ENCODE measurements around the gene HOXA9.

Gene HOXA9

GRCh38 chr7:27142580-27143022, 22.7 kb downstream of the HOXA9 start:
- DNase-seq (ENCODE audit: low read depth in 2 of 2): no peak

GRCh38 chr7:27141923-27142579, 23.3 kb downstream of the HOXA9 start:
- DNase-seq (ENCODE audit: low read depth in 2 of 2): no peak

GRCh38 chr7:27141137-27141922, 24.0 kb downstream of the HOXA9 start:
- no peak for DNase-seq (ENCODE audit: low read depth in 2 of 2)

GRCh38 chr7:27140126-27140857, 25.0 kb downstream of the HOXA9 start:
- no peak for DNase-seq (ENCODE audit: low read depth in 2 of 2)

- DNase-seq (ENCODE audit: low read depth in 2 of 2): no peak
These were observed 25.8 kb downstream of the HOXA9 start for GRCh38 chr7:27139334-27140125.

- no peak for DNase-seq (ENCODE audit: low read depth in 2 of 2)
These were observed 26.4 kb downstream of the HOXA9 start for GRCh38 chr7:27138985-27139333.

GRCh38 chr7:27138472-27138871, 26.9 kb downstream of the HOXA9 start:
- no peak for DNase-seq (ENCODE audit: low read depth in 2 of 2)

- no peak for DNase-seq (ENCODE audit: low read depth in 2 of 2)
These were observed 27.6 kb downstream of the HOXA9 start for GRCh38 chr7:27137640-27138315.

GRCh38 chr7:27134392-27134791, 30.9 kb downstream of the HOXA9 start:
- no peak for DNase-seq (ENCODE audit: low read depth in 2 of 2)

GRCh38 chr7:27133409-27134231, 31.7 kb downstream of the HOXA9 start:
- DNase-seq (ENCODE audit: low read depth in 2 of 2): no peak

GRCh38 chr7:27132978-27133377, 32.4 kb downstream of the HOXA9 start:
- no peak for DNase-seq (ENCODE audit: low read depth in 2 of 2)

GRCh38 chr7:27132214-27132613, 33.1 kb downstream of the HOXA9 start:
- no peak for DNase-seq (ENCODE audit: low read depth in 2 of 2)

GRCh38 chr7:27131390-27131819, 33.9 kb downstream of the HOXA9 start:
- no peak for DNase-seq (ENCODE audit: low read depth in 2 of 2)

- peak; percentile 27 to 75 for DNase-seq (ENCODE audit: low read depth in 2 of 2)
These were observed 34.6 kb downstream of the HOXA9 start, which contains the start of gene HOXA4 for GRCh38 chr7:27130540-27131389. HOXA4 (minus strand) TSS chr7:27130757; CDS start chr7:27130733, 24 bp downstream.

GRCh38 chr7:27129729-27130539, 35.4 kb downstream of the HOXA9 start:
- DNase-seq (ENCODE audit: low read depth in 2 of 2): no peak

GRCh38 chr7:27128776-27129728, 36.3 kb downstream of the HOXA9 start:
- DNase-seq (ENCODE audit: low read depth in 2 of 2): no peak

- no peak for DNase-seq (ENCODE audit: low read depth in 2 of 2)
These were observed 37.3 kb downstream of the HOXA9 start for GRCh38 chr7:27128034-27128433.
